Fibroblast of lung (primary cell): ENCODE results near the gene DUS1L. TPM values are rescaled to one million over a fixed set of nuclear protein-coding genes. Genes with fewer than 3 reads are reported as not detected.

Source experiments
- DNase-seq, 2 donors: peaks; one replicate each; pipeline versions ENCODE4 v3.0.0 to v3.0.0-alpha.2; 2010; ENCODE audit warnings: low read depth in 2 of 2
- H2AFZ ChIP-seq: 2 replicates; pipeline ENCODE4 v1.5.1; 2012; ENCODE audit warnings: low read length, control low read depth, inconsistent platforms
- H3K27ac ChIP-seq: 2 replicates; pipeline ENCODE4 v1.5.1; 2011; ENCODE audit warnings: low read length, control low read depth; ENCODE audit not compliant: insufficient read depth
- H3K27me3 ChIP-seq: 2 replicates; pipeline ENCODE4 v1.5.1; 2011; ENCODE audit warnings: mild to moderate bottlenecking, low read length; ENCODE audit not compliant: control insufficient read depth, insufficient read depth
- H3K36me3 ChIP-seq: 2 replicates; pipeline ENCODE4 v1.5.1; 2011; ENCODE audit warnings: low read length; ENCODE audit not compliant: control insufficient read depth, insufficient read depth
- H3K4me1 ChIP-seq: 2 replicates; pipeline ENCODE4 v1.5.1; 2011; ENCODE audit warnings: low read length; ENCODE audit not compliant: control insufficient read depth, insufficient read depth; ENCODE audit errors: extremely low read depth
- H3K4me2 ChIP-seq: 2 replicates; pipeline ENCODE4 v1.5.1; 2011; ENCODE audit warnings: low read length, control low read depth; ENCODE audit not compliant: insufficient read depth; ENCODE audit errors: extremely low read depth
- H3K4me3 ChIP-seq, 4 experiments: fragments of 200-600 bp in 1 of 4; sonication (generic) in 1 of 4; replicated peaks in 1 of 4; 2 replicates each; pipeline ENCODE4 v1.5.1; 2011 to 2016; ENCODE audit warnings: low read length in 4 of 4, low read depth in 3 of 4, mild to moderate bottlenecking in 3 of 4, control low read depth in 2 of 4, inconsistent platforms in 1 of 4, mixed read lengths in 1 of 4; ENCODE audit not compliant: insufficient read depth in 1 of 4; ENCODE audit errors: control extremely low read depth in 1 of 4
- H3K79me2 ChIP-seq: 2 replicates; pipeline ENCODE4 v1.5.1; 2012; ENCODE audit warnings: mild to moderate bottlenecking, low read length, inconsistent platforms; ENCODE audit not compliant: control insufficient read depth, insufficient read depth
- H3K9ac ChIP-seq: 2 replicates; pipeline ENCODE4 v1.5.1; 2011; ENCODE audit warnings: mild to moderate bottlenecking, low read length, control low read depth; ENCODE audit not compliant: insufficient read depth
- H3K9me3 ChIP-seq: 2 replicates; pipeline ENCODE4 v1.5.1; 2012; ENCODE audit warnings: low read depth, low read length; ENCODE audit not compliant: control insufficient read depth, insufficient read depth
- H4K20me1 ChIP-seq: 2 replicates; pipeline ENCODE4 v1.5.1; 2011; ENCODE audit warnings: low read length; ENCODE audit not compliant: control insufficient read depth, insufficient read depth; ENCODE audit errors: extremely low read depth
- CTCF ChIP-seq, 2 donors: IDR thresholded peaks in 1 of 2; conservative IDR thresholded peaks in 1 of 2; 1 replicate in 1 of 2; 2 replicates in 1 of 2; pipeline ENCODE4 v1.5.1; 2011 to 2012; ENCODE audit warnings: low read length in 2 of 2, control low read depth in 1 of 2, inconsistent platforms in 1 of 2, low read depth in 1 of 2, mild to moderate bottlenecking in 1 of 2
- EZH2 ChIP-seq: IDR thresholded peaks from 2 replicates; pipeline ENCODE4 v1.5.1; 2012; ENCODE audit warnings: low read length, control low read depth, mild to moderate bottlenecking; ENCODE audit errors: missing control alignments
- polyA plus RNA-seq, 2 donors: library from polyadenylated mRNA; depleted of rRNA in 1 of 2; stranded (reverse) in 1 of 2; unstranded in 1 of 2; fragments of >200 nt; gene quantifications; 2 replicates each; pipeline ENCODE4 v1.2.1, GENCODE V29; 2011 to 2012; ENCODE audit warnings: missing spikeins in 1 of 2
- total RNA-seq: library from RNA; depleted of rRNA; stranded (reverse); fragments of >200 nt; gene quantifications from 2 replicates; pipeline ENCODE4 v1.2.1, GENCODE V29; 2014

Gene DUS1L
- total and polyA plus RNA-seq, 2 donors (not counting 1 experiment from before 2014, with no cell fraction given): 24.6 to 41.0 TPM

- Histone ChIP-seq H3K27me3 (no peaks in the 10 kb centered on the region), H3K27ac (no peak overlapping the region), H3K9me3 (no peaks in the 10 kb centered on the region), H3K9ac (no peak overlapping the region), H3K79me2 (no peaks in the 10 kb centered on the region), H3K36me3 (no peaks in the 10 kb centered on the region), H3K4me3 (no peak overlapping the region), H3K4me1 (peaks cover 10% of the 10 kb centered on the region), H2AFZ (peak overlapping the region; percentile 49), H4K20me1 (no peaks in the 10 kb centered on the region), H3K4me2 (no peak overlapping the region)
- TF ChIP-seq EZH2: no peak
- TF ChIP-seq CTCF (conservative IDR thresholded peaks at IDR 0.05 in 1 of 2, IDR thresholded peaks at IDR 0.05 in 1 of 2; ENCODE audit: low read depth in 1 of 2, low read length in 2 of 2): no peak
- DNase-seq: no peak
Measured at GRCh38 chr17:82106688-82107305, 41.2 kb upstream of the DUS1L start.

- no peak overlapping the region for H3K27ac ChIP-seq
- H3K9ac ChIP-seq: no peak overlapping the region
- no peaks in the 10 kb centered on the region for H4K20me1 ChIP-seq
- no peaks in the 10 kb centered on the region for H3K9me3 ChIP-seq
- peak; percentile 35 to 48 for DNase-seq
- H3K79me2 ChIP-seq: no peaks in the 10 kb centered on the region
- H3K27me3 ChIP-seq: no peaks in the 10 kb centered on the region
- H3K4me1 ChIP-seq: peaks cover 10% of the 10 kb centered on the region
- H3K36me3 ChIP-seq: no peaks in the 10 kb centered on the region
- H2AFZ ChIP-seq: peak overlapping the region; percentile 49
- H3K4me3 ChIP-seq: no peak overlapping the region
- TF ChIP-seq CTCF (conservative IDR thresholded peaks at IDR 0.05 in 1 of 2, IDR thresholded peaks at IDR 0.05 in 1 of 2; ENCODE audit: low read depth in 1 of 2, low read length in 2 of 2): peak; percentile 7 to 44
- TF ChIP-seq EZH2: no peak
- peak overlapping the region; percentile 17 for H3K4me2 ChIP-seq
Measured at GRCh38 chr17:82105882-82106687, 40.5 kb upstream of the DUS1L start.

DNA sequence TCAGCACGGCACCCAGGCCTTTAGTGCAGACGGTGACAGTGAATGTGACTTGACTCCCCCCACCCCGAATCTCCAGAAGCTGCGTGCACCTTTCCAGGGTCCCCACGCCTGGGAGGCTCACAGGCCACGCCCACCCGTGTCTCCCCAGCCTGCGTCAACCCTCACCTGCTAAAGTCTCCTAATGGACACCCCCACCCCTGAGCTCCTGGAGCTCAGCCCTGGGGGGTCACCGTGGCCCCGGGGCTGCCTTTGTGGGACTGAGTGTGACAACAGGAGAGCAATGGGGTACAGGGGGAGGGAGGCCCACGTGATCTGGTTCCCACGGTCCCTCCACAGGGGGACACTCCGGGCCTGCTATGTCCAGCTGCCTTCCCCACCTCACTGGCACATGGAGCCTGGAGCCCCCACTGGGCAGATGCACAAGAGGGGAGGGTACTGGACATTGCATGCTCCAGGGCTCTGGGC, 39.8 kb upstream of the DUS1L start:
- Histone ChIP-seq H3K27ac (no peak overlapping the region), H3K9ac (no peak overlapping the region), H3K4me2 (no peak overlapping the region), H3K27me3 (no peaks in the 10 kb centered on the region), H3K79me2 (no peaks in the 10 kb centered on the region), H3K9me3 (no peaks in the 10 kb centered on the region), H2AFZ (no peak overlapping the region), H4K20me1 (no peaks in the 10 kb centered on the region), H3K36me3 (no peaks in the 10 kb centered on the region), H3K4me3 (no peak overlapping the region), H3K4me1 (peaks cover 10% of the 10 kb centered on the region)
- TF ChIP-seq CTCF (conservative IDR thresholded peaks at IDR 0.05 in 1 of 2, IDR thresholded peaks at IDR 0.05 in 1 of 2; ENCODE audit: low read depth in 1 of 2, low read length in 2 of 2) (no peak), EZH2 (no peak)
- no peak for DNase-seq
